Fibroblast of villous mesenchyme (primary cell): ENCODE measurements around the gene OAF. TPM values are rescaled to one million over a fixed set of nuclear protein-coding genes. Genes with fewer than 3 reads are reported as not detected.

Experiments used
- DNase-seq: peaks from one replicate; pipeline ENCODE4 v3.0.0-alpha.2; 2010; ENCODE audit warnings: low read depth
- H3K4me3 ChIP-seq: 2 replicates; pipeline ENCODE4 v1.5.1; 2011; ENCODE audit warnings: low read depth, mild to moderate bottlenecking, low read length
- CTCF ChIP-seq: IDR thresholded peaks from 2 replicates; pipeline ENCODE4 v1.5.1; 2012; ENCODE audit warnings: low read depth, mild to moderate bottlenecking, low read length; ENCODE audit not compliant: insufficient read depth
- total RNA-seq: library from RNA; depleted of rRNA; stranded (reverse); fragments of >200 nt; gene quantifications from 2 replicates; pipeline ENCODE4 v1.2.3, GENCODE V29; 2012

OAF gene
- total RNA-seq, 1 donor, result 31.5 TPM

GRCh38 chr11:120188811-120189455 lies 21.9 kb upstream of the OAF start:
- TF ChIP-seq CTCF, result no peak
- no peak for DNase-seq
- no peak overlapping the region for H3K4me3 ChIP-seq

- no peak for TF ChIP-seq CTCF
- DNase-seq, result no peak
These were observed 19.8 kb upstream of the OAF start for GRCh38 chr11:120191058-120191457.

GRCh38 chr11:120192831-120193625 lies 17.8 kb upstream of the OAF start:
- no peak for DNase-seq
- TF ChIP-seq CTCF, result no peak
- H3K4me3 ChIP-seq, result no peak overlapping the region

More at GRCh38 chr11:120191058-120191457, 19.8 kb upstream of the OAF start:
- no peak overlapping the region for H3K4me3 ChIP-seq

GRCh38 chr11:120194166-120194565 lies 16.7 kb upstream of the OAF start:
- H3K4me3 ChIP-seq, result no peak overlapping the region
- no peak for TF ChIP-seq CTCF
- DNase-seq, result no peak

- no peak for DNase-seq
- no peak for TF ChIP-seq CTCF
- no peak overlapping the region for H3K4me3 ChIP-seq
These were observed 15.1 kb upstream of the OAF start for GRCh38 chr11:120195601-120196320.

GRCh38 chr11:120196826-120197225 lies 14.0 kb upstream of the OAF start:
- no peak for DNase-seq
- no peak for TF ChIP-seq CTCF
- no peak overlapping the region for H3K4me3 ChIP-seq
